IPS-20b (cell line): Measurements from ENCODE around the gene LPP.

Experiments used
- H3K27ac ChIP-seq: one replicate; pipeline ENCODE4 v1.5.1; 2013; ENCODE audit warnings: low read length
- H3K27me3 ChIP-seq: 2 replicates; pipeline ENCODE4 v1.6.1; 2013; ENCODE audit warnings: mild to moderate bottlenecking, low read length, inconsistent platforms; ENCODE audit not compliant: insufficient read depth
- H3K36me3 ChIP-seq: 2 replicates; pipeline ENCODE4 v1.6.1; 2013; ENCODE audit warnings: low read depth, mild to moderate bottlenecking, inconsistent platforms, low read length, moderate library complexity; ENCODE audit not compliant: insufficient read depth
- H3K4me1 ChIP-seq: 2 replicates; pipeline ENCODE4 v1.6.1; 2013; ENCODE audit warnings: mild to moderate bottlenecking, control low read depth, inconsistent platforms, low read length, moderate library complexity; ENCODE audit not compliant: insufficient read depth
- H3K4me3 ChIP-seq: 2 replicates; pipeline ENCODE4 v1.5.1; 2013; ENCODE audit warnings: mild to moderate bottlenecking, low read length, inconsistent platforms
- H3K9ac ChIP-seq: 2 replicates; pipeline ENCODE4 v1.6.1; 2013; ENCODE audit warnings: low read depth, mild to moderate bottlenecking, inconsistent platforms, low read length, moderate library complexity
- H3K9me3 ChIP-seq: 2 replicates; pipeline ENCODE4 v1.6.1; 2013; ENCODE audit warnings: mild to moderate bottlenecking, low read depth, low read length, inconsistent platforms; ENCODE audit not compliant: insufficient read depth

LPP gene

GRCh38 chr3:188827576-188827975 is 673.6 kb downstream of the LPP start:
- no peaks in the 10 kb centered on the region for H3K9me3 ChIP-seq

GRCh38 chr3:188829130-188829529 is 675.2 kb downstream of the LPP start:
- Histone ChIP-seq H3K9me3 (no peaks in the 10 kb centered on the region), H3K4me3 (no peak overlapping the region), H3K27me3 (no peaks in the 10 kb centered on the region), H3K27ac (no peak overlapping the region), H3K36me3 (no peaks in the 10 kb centered on the region), H3K4me1 (no peaks in the 10 kb centered on the region), H3K9ac (no peak overlapping the region)

More at GRCh38 chr3:188827576-188827975, 673.6 kb downstream of the LPP start:
- Histone ChIP-seq H3K4me3 (no peak overlapping the region), H3K27ac (no peak overlapping the region), H3K9ac (no peak overlapping the region), H3K27me3 (no peaks in the 10 kb centered on the region), H3K4me1 (no peaks in the 10 kb centered on the region), H3K36me3 (no peaks in the 10 kb centered on the region)

DNA sequence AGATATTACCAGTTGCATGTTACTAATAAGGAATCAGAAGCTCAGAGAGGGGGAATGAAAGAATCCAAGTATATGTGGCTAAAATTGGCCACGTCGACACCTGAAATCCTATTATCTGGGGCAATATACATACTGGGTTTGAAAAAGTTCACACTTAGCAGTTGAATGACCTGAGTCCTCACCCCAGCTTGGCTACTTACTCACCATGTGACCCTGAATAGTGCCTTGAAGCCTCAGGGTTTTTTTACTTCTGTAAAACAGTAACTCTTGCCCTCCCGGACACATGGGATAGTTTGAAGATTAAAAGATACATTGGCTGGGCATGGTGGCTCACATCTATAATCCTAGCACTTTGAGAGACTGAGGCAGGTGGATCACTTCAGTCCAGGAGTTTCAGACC is 675.6 kb downstream of the LPP start:
- H3K9me3 ChIP-seq = no peaks in the 10 kb centered on the region
- H3K9ac ChIP-seq = no peak overlapping the region
- no peak overlapping the region for H3K4me3 ChIP-seq
- no peaks in the 10 kb centered on the region for H3K27me3 ChIP-seq
- no peaks in the 10 kb centered on the region for H3K4me1 ChIP-seq
- H3K36me3 ChIP-seq = no peaks in the 10 kb centered on the region
- H3K27ac ChIP-seq = no peak overlapping the region

- no peaks in the 10 kb centered on the region for H3K9me3 ChIP-seq
- H3K27ac ChIP-seq = no peak overlapping the region
- no peak overlapping the region for H3K4me3 ChIP-seq
- no peak overlapping the region for H3K9ac ChIP-seq
- H3K27me3 ChIP-seq = no peaks in the 10 kb centered on the region
- H3K36me3 ChIP-seq = no peaks in the 10 kb centered on the region
- no peaks in the 10 kb centered on the region for H3K4me1 ChIP-seq
These were observed 676.9 kb downstream of the LPP start for GRCh38 chr3:188830893-188831292.

GRCh38 chr3:188832146-188832545 is 678.2 kb downstream of the LPP start:
- no peak overlapping the region for H3K4me3 ChIP-seq
- H3K4me1 ChIP-seq = no peaks in the 10 kb centered on the region
- no peaks in the 10 kb centered on the region for H3K36me3 ChIP-seq
- H3K27ac ChIP-seq = no peak overlapping the region
- H3K9ac ChIP-seq = no peak overlapping the region
- no peaks in the 10 kb centered on the region for H3K27me3 ChIP-seq
- no peaks in the 10 kb centered on the region for H3K9me3 ChIP-seq

- no peak overlapping the region for H3K27ac ChIP-seq
These were observed 679.2 kb downstream of the LPP start for GRCh38 chr3:188832961-188833721.

GRCh38 chr3:188834349-188834748 is 680.4 kb downstream of the LPP start:
- Histone ChIP-seq H3K9me3 (no peaks in the 10 kb centered on the region), H3K9ac (no peak overlapping the region), H3K4me1 (no peaks in the 10 kb centered on the region), H3K27ac (no peak overlapping the region), H3K27me3 (no peaks in the 10 kb centered on the region), H3K4me3 (no peak overlapping the region), H3K36me3 (no peaks in the 10 kb centered on the region)

More at GRCh38 chr3:188832961-188833721, 679.2 kb downstream of the LPP start:
- Histone ChIP-seq H3K4me1 (no peaks in the 10 kb centered on the region), H3K27me3 (no peaks in the 10 kb centered on the region), H3K9ac (no peak overlapping the region), H3K36me3 (no peaks in the 10 kb centered on the region), H3K9me3 (no peaks in the 10 kb centered on the region), H3K4me3 (no peak overlapping the region)

DNA sequence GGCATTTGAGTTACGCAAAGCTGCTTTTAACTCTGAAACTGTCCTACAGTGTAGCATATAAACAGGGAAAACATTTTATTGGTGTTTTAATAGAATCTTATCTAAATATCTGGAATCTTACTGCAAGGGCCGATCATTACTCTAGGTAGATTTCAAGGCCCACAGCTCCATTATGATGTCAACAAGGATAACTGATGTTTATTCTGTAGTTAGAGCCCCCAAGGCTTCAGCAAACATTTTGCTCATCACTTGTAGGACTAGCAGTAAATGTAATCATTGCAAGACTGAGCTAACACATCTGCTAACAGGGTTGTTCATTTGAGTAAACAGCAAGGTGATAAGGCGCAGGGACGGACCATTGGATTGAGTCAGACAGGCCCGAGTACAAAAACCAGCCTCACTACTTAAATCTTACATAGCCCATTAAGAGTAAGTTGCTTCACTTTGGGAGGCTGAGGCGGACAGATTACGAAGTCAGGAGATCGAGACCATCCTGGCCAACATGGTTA is 685.3 kb downstream of the LPP start:
- Histone ChIP-seq H3K4me1 (no peaks in the 10 kb centered on the region), H3K27ac (no peak overlapping the region), H3K9me3 (no peaks in the 10 kb centered on the region), H3K36me3 (no peaks in the 10 kb centered on the region), H3K27me3 (no peaks in the 10 kb centered on the region), H3K4me3 (no peak overlapping the region), H3K9ac (no peak overlapping the region)

GRCh38 chr3:188840290-188840689 is 686.3 kb downstream of the LPP start:
- no peak overlapping the region for H3K27ac ChIP-seq
- no peak overlapping the region for H3K4me3 ChIP-seq
- H3K9ac ChIP-seq = no peak overlapping the region
- no peaks in the 10 kb centered on the region for H3K9me3 ChIP-seq
- no peaks in the 10 kb centered on the region for H3K27me3 ChIP-seq
- H3K4me1 ChIP-seq = no peaks in the 10 kb centered on the region
- no peaks in the 10 kb centered on the region for H3K36me3 ChIP-seq

DNA sequence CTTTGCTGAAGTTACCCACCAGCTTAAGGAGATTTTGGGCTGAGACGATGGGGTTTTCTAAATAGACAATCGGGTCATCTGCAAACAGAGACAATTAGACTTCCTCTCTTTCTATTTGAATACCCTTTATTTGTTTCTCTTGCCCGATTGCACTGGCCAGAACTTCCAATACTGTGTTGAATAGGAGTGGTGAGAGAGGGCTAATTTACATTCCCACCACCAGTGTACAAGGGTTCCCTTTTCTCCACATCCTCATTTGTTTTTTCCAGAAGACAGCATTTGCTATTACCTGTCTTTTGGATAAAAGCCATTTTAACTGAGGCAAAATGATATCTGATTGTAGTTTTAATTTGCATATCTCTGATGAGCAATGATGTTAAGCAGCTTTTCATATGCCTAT is 687.9 kb downstream of the LPP start:
- Histone ChIP-seq H3K36me3 (no peaks in the 10 kb centered on the region), H3K9me3 (no peaks in the 10 kb centered on the region), H3K9ac (no peak overlapping the region), H3K27ac (no peak overlapping the region), H3K27me3 (no peaks in the 10 kb centered on the region), H3K4me3 (no peak overlapping the region), H3K4me1 (no peaks in the 10 kb centered on the region)

- no peaks in the 10 kb centered on the region for H3K9me3 ChIP-seq
- H3K36me3 ChIP-seq = no peaks in the 10 kb centered on the region
- no peaks in the 10 kb centered on the region for H3K4me1 ChIP-seq
- H3K27me3 ChIP-seq = no peaks in the 10 kb centered on the region
- H3K27ac ChIP-seq = no peak overlapping the region
- no peak overlapping the region for H3K9ac ChIP-seq
- no peak overlapping the region for H3K4me3 ChIP-seq
These were observed 688.7 kb downstream of the LPP start for GRCh38 chr3:188842639-188843038.

GRCh38 chr3:188844096-188844495 is 690.1 kb downstream of the LPP start:
- H3K9ac ChIP-seq = no peak overlapping the region

More at GRCh38 chr3:188844096-188844495, 690.1 kb downstream of the LPP start:
- Histone ChIP-seq H3K36me3 (no peaks in the 10 kb centered on the region), H3K27me3 (no peaks in the 10 kb centered on the region), H3K4me1 (no peaks in the 10 kb centered on the region), H3K27ac (no peak overlapping the region), H3K9me3 (no peaks in the 10 kb centered on the region), H3K4me3 (no peak overlapping the region)
